ENCODE measurements around the gene KRTAP10-7. TPM values are rescaled to one million over a fixed set of nuclear protein-coding genes. Genes with fewer than 3 reads are reported as not detected.

Gene KRTAP10-7
- total RNA-seq, 4 donors from 2014 or later = not detected

GRCh38 chr21:44650973-44651675 lies 50.7 kb downstream of the KRTAP10-7 start:
- ATAC-seq (ENCODE audit: low FRiP score) (no peak), DNase-seq (ENCODE audit: low spot score) (no peak)
- no peak for TF ChIP-seq CTCF (IDR thresholded peaks at IDR 0.05)

Other genes with a start within 250 kb of the KRTAP10-7 start
- gene TRPM2, start 247.0 kb upstream of the KRTAP10-7 start, total RNA-seq = 1 to 10 TPM; 3.9 to 9.3 (median 6.6) TPM
- 1 to 10 TPM; 1.4 to 4.4 (median 3.6) TPM for gene LRRC3, start 145.1 kb upstream of the KRTAP10-7 start, total RNA-seq
- not detected for gene KRTAP10-1, start 60.4 kb upstream of the KRTAP10-7 start, total RNA-seq
- gene KRTAP10-2, start 49.1 kb upstream of the KRTAP10-7 start, total RNA-seq = not detected
- gene KRTAP10-3, start 41.8 kb upstream of the KRTAP10-7 start, total RNA-seq = not detected
- not detected for gene KRTAP10-4, start 26.9 kb upstream of the KRTAP10-7 start, total RNA-seq
- gene KRTAP10-5, start 20.0 kb upstream of the KRTAP10-7 start, total RNA-seq = not detected
- not detected for gene KRTAP10-6, start 8.1 kb upstream of the KRTAP10-7 start, total RNA-seq
- gene KRTAP10-8, start 11.5 kb downstream of the KRTAP10-7 start, total RNA-seq = not detected
- gene KRTAP10-9, start 26.5 kb downstream of the KRTAP10-7 start, total RNA-seq = not detected
- not detected for gene KRTAP10-10, start 36.8 kb downstream of the KRTAP10-7 start, total RNA-seq
- not detected for gene KRTAP10-11, start 45.8 kb downstream of the KRTAP10-7 start, total RNA-seq
- gene KRTAP12-4, start 54.1 kb downstream of the KRTAP10-7 start, total RNA-seq = not detected
- gene KRTAP12-3, start 57.3 kb downstream of the KRTAP10-7 start, total RNA-seq = not detected
- not detected for gene KRTAP12-2, start 66.3 kb downstream of the KRTAP10-7 start, total RNA-seq
- gene KRTAP12-1, start 81.6 kb downstream of the KRTAP10-7 start, total RNA-seq = not detected
- not detected for gene KRTAP10-12, start 96.6 kb downstream of the KRTAP10-7 start, total RNA-seq
- under 1 TPM in 1 of 4 donors, not detected in 3; 0.19 TPM for gene TSPEAR, start 111.0 kb downstream of the KRTAP10-7 start, total RNA-seq
- gene UBE2G2, start 201.2 kb downstream of the KRTAP10-7 start, total RNA-seq = 100 to 1,000 TPM in 3 of 4 donors, 10 to 100 TPM in 1; 95.8 to 187 (median 103) TPM
- gene SUMO3, start 217.5 kb downstream of the KRTAP10-7 start, total RNA-seq = 10 to 100 TPM; 55.5 to 62.9 (median 60.2) TPM

Data from omental fat pad (tissue), 4 donors.